NCI-H2107 treated with DMSO at 0.1 percent for 48 hours (cell line): ENCODE measurements around the gene ASIC2.

Source experiments
- DNase-seq: peaks from one replicate; lab custom pipeline; 2025; ENCODE audit not compliant: unreplicated experiment; lab: John Stamatoyannopoulos, UW

The ASIC2 gene

GRCh38 chr17:33245183-33245582, 47.9 kb downstream of the ASIC2 start:
- no peak for DNase-seq

- DNase-seq, result no peak
These were observed 49.4 kb downstream of the ASIC2 start for GRCh38 chr17:33243732-33244131.

GRCh38 chr17:33242375-33243124, 50.5 kb downstream of the ASIC2 start:
- no peak for DNase-seq

- DNase-seq, result no peak
These were observed 51.7 kb downstream of the ASIC2 start for GRCh38 chr17:33241390-33241789.

- DNase-seq, result no peak
These were observed 52.7 kb downstream of the ASIC2 start for GRCh38 chr17:33240362-33240761.

- DNase-seq, result no peak
These were observed 53.4 kb downstream of the ASIC2 start for GRCh38 chr17:33239702-33240101.

- DNase-seq, result no peak
These were observed 58.0 kb downstream of the ASIC2 start for GRCh38 chr17:33234930-33235685.

- no peak for DNase-seq
These were observed 58.9 kb downstream of the ASIC2 start for GRCh38 chr17:33234233-33234632.

- DNase-seq, result no peak
These were observed 59.3 kb downstream of the ASIC2 start for GRCh38 chr17:33233811-33234177.

- DNase-seq, result no peak
These were observed 63.6 kb downstream of the ASIC2 start for GRCh38 chr17:33229499-33229898.

GRCh38 chr17:33229028-33229427, 64.1 kb downstream of the ASIC2 start:
- no peak for DNase-seq

- DNase-seq, result no peak
These were observed 64.5 kb downstream of the ASIC2 start for GRCh38 chr17:33228548-33228947.

GRCh38 chr17:33227911-33228310, 65.2 kb downstream of the ASIC2 start:
- no peak for DNase-seq

GRCh38 chr17:33225994-33226393, 67.1 kb downstream of the ASIC2 start:
- no peak for DNase-seq

GRCh38 chr17:33225509-33225908, 67.6 kb downstream of the ASIC2 start:
- no peak for DNase-seq

- no peak for DNase-seq
These were observed 73.1 kb downstream of the ASIC2 start for GRCh38 chr17:33220036-33220435.

- DNase-seq, result no peak
These were observed 74.1 kb downstream of the ASIC2 start for GRCh38 chr17:33218698-33219601.

- no peak for DNase-seq
These were observed 75.2 kb downstream of the ASIC2 start for GRCh38 chr17:33217891-33218290.

GRCh38 chr17:33214996-33215395, 78.1 kb downstream of the ASIC2 start:
- DNase-seq, result no peak

GRCh38 chr17:33210285-33210684, 82.8 kb downstream of the ASIC2 start:
- no peak for DNase-seq

GRCh38 chr17:33209671-33210070, 83.4 kb downstream of the ASIC2 start:
- DNase-seq, result no peak

GRCh38 chr17:33207231-33207630, 85.9 kb downstream of the ASIC2 start:
- DNase-seq, result no peak
